G401 (cell line): ENCODE results near the gene ADAMTSL3. TPM values are rescaled to one million over a fixed set of nuclear protein-coding genes. Genes with fewer than 3 reads are reported as not detected.
A peak's percentile ranks its signal among the peaks of the same experiment; 100 is the strongest.

Experiments
- DNase-seq: peaks from one replicate; pipeline ENCODE4 v3.0.0-alpha.2; 2015; ENCODE audit warnings: low spot score
- in situ Hi-C: cut with HindIII; loops from 2 replicates; pipeline ENCODE4 v1.10.0; 2016; ENCODE audit warnings: low sequenced_read_pairs, mixed read lengths
- total RNA-seq: library from RNA; depleted of rRNA; stranded (reverse); fragments of >200 nt; shearing (Covaris generic); gene quantifications from 2 replicates; pipeline ENCODE4 v1.2.3, GENCODE V29; 2014

ADAMTSL3 gene
- total RNA-seq, 1 experiment from 2014 or later: 0.10 TPM

DNA sequence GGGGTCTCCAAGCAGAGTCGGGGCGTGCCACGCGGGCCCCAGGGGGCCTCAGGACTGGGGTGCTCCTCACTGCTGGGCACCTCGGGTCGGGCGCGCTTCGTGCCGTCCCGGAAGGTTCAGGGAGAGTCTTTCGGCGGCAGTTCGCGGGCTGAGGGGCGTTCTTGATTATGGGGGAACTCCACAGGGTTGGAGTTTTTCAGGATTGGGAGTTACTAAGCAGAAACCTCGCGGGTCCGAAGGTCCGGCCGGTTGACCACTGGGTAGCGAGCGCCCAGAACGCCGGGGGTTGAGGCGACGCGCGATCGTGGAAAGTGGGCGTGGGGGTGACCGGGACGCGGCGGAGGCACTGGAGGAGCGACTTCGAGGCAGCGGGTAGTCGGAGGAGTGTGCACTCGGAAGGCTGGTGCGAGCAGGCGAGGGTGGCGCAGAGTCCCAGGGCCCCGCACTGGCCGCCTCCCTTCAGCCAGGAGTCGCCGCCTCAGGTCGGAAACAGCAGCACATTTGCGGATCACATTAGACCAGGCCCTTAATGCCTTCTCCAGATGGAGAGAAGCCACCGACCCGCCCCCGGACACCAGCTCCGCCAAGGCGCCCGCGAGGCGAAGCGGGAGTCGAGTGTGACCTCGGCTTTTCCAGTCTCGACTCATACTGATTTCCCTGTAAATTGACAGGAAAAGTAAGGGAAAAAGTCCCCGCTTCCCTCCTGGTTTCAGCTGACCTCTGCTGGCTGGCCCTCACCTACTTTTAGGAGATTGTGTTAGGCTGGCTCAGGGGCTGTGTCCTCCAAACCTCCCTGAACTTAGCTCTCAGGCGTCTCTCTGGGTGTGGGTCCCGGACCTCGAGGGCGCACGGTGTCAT is 685 bp downstream of the ADAMTSL3 start:
- in situ Hi-C loops: no loop called here
- no peak for DNase-seq

DNA sequence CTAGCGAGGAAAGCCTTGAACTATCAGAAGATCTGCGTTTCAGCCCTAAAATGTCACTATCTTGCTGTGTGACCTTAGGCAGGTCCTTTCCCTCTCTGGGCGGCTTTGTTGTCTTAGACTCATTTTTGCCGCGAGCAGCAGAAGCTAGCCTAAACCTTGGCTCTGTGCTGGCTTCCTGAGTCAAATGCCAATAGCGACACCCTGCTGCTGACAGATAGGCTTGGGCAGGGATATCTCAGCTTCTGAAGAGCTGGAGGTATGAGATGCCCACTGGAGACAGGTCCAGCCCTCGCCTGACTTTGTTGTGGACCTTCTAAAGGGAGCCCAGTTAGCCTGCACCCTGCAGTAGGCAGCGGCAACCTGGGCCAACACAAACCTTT is 1.3 kb downstream of the ADAMTSL3 start:
- no peak for DNase-seq
- in situ Hi-C loops: no loop called here

DNA sequence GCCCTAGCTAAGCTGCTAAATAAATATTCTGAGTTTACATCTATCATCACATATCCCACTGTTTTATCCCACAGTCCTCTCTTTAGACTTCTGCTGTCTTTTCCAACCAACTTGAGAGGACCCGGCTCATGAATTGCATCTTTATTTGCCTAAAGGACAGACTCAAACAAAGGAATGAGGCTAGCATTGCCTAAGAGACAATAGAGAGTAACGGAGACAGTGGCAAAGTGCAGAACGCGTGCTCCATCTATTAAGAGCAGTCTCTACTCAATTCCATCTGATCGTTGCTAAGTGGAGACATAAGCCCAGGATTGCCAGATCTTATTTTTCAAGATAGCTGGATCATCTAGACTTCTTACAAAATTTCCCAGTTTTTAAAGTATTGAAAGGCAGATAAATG is 2.3 kb downstream of the ADAMTSL3 start:
- in situ Hi-C loops: no loop called here
- DNase-seq: no peak

DNA sequence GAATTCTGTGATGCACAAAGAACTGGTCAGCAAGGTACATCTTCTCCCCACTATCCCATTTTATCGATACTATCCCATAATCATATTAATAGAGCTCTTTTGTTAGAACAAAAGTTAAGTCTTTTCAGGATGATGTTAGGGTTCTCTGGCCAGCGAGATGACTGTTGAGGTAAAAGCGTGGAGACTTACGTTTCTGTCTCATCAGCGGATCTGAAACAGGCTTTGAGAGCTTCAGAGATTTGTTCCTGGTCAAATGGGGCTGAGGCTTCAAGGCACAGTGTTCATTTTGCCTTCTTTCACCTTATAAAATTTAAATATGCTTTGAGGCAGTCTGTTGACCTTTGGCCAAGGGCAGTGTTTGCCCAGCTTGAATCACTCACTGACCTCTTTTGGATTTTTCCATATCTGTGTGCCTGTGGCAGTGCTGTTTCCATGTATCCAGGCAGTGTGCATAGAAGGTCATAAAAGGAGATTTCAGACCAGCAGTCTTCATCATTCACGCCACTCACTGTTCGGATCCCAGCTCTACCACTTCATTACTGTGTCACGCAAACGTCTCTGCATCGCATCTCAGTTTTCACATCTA is 3.1 kb downstream of the ADAMTSL3 start:
- no peak for DNase-seq
- in situ Hi-C loops: no loop called here

DNA sequence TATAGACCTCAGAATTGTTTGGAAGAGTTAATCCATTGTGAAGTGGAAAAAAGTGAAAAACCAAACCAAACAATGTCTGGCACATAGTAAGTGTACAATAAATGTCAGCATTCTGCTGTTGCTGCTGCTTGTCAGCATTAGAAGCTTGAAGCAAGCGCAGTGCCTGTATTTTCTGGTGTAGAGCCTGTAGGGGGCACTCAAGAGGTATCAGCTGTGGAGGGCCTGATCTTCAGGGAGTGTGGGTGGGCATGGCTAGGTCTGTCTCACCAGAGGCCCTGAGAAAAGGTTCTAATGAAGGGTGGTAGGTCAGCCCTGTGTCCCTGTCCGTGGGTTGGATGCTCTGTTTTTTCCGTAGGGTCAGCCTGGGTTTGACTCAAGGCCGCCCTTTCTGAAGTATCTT is 3.6 kb downstream of the ADAMTSL3 start:
- no peak for DNase-seq
- in situ Hi-C loops: no loop called here

DNA sequence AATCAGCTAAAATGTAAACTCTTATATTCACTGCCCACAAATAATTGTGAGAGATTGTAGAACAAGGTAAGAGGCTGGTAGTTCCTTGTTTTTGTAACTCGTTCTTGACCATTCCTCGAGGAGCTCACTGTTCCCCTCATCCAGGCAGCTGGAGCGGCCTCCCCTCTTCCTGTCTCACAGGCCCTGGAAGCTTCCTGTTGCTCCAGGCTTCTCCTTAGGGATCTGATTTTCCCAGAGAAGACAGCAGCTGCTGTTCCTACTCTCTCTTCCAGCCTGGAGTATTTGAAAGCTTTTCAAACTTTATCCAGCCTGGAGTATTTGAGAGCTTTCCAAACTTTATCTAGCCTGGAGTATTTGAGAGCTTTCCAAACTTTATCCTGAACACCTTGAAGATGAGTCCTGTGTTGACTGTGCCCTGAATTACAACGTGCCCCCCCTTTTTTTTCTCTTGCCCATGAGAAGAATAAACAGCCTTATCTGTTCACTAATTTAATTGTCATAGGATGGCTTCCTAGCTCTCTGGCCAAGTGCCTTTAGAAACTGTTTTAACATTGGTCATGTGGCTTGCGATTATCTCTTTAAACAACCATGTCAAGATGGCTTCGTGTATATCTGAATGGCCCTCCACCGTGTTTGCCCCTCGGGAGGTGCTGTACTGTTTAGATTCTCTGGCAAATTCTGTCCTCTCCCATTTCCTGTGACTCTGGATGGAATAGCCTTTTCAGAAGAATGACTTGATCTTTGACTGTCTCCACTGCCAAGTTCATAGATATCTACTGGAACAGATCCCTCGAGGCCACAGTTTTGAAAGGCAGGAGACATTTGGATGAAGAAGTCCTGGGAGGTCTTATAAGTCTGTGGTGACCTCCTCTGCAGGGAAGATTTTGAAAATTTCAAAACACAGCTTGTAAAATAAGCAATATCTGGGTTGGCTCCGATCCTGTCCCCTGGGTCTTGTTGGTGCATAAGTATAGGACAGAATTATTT is 4.8 kb downstream of the ADAMTSL3 start:
- in situ Hi-C loops: no loop called here
- DNase-seq: no peak

DNA sequence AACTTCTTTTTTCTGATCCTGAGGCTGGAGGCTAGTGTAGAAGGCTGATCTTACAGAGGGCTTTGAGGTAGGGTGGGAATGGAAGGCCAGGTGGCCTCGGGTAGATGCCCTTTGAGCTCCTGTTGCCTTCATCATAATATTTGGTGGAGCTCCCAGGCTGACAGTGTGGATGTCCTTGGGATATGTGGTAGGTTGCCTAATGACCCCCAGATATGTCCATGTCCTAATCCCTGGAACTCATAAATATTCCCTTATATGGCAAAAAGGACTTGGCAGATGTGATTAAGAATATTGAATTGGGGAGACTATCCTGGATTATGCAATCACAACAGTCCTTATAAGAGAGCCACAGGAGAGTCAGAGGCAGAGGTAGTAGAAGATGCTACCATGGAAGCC is 5.5 kb downstream of the ADAMTSL3 start:
- in situ Hi-C loops: no loop called here
- no peak for DNase-seq

DNA sequence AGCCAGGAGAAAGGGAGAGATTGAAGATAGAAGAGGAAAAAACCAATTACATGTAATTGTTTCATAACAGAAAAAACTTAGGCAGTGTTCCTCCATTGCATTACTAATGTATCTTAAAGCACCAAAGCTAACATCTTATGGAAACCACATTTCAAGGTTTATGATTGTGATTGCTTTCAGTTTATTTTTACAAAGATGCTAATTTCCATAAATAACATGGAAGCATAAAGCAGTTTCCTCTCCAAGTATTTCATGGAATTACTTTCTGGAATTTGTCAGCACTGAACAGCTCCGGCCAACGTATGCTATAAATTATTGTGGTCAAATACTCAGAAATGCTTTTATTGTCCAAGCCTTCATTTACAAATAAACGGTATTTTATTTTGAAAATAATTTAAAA is 11.6 kb downstream of the ADAMTSL3 start:
- in situ Hi-C loops: no loop called here
- no peak for DNase-seq

DNA sequence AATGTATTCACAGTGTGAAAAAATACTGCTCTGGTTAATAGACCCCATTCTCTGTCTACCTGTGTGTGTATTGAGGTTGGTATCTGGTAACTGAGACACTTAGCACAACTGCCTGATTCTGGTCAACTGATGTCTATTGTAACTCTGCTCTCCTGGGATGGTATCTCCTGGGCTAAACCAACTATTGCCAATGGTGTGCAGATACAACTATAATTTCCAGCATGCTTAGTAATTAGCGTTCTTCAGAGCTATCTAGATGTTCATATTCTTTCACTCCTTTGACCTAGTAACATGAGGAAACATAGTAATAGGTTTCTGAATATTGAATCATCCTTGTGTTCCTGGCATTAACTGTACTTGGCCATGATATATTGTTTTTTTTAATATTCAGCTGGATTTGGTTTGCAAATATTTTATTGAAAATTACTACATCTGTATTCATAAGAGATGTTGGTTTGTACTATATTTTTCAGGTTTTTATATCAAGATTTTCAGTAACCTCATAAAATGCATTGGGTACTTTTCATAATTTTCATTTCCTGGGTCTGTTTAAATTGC is 16.8 kb downstream of the ADAMTSL3 start:
- DNase-seq: no peak
- in situ Hi-C loops: no loop called here

DNA sequence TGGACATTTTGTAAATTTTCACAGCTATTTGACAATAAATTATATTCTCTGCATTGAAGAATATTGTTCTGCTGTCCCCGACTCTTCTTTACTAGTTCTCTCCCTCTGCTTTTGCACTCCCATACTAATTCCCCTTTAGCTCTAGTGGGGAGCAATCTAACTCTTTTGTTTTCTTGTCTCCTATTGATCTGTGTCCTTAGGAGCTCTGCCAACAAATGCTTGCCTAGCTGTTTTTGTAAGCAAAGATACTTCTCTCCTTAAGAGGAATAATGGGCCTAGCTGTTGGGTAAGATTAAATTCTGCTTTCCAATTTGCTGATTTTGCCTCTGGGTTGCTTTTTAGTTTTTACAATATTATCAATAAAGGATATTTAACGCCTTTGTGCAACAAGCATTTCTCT is 17.7 kb downstream of the ADAMTSL3 start:
- in situ Hi-C loops: no loop called here
- peak; percentile 3 for DNase-seq

DNA sequence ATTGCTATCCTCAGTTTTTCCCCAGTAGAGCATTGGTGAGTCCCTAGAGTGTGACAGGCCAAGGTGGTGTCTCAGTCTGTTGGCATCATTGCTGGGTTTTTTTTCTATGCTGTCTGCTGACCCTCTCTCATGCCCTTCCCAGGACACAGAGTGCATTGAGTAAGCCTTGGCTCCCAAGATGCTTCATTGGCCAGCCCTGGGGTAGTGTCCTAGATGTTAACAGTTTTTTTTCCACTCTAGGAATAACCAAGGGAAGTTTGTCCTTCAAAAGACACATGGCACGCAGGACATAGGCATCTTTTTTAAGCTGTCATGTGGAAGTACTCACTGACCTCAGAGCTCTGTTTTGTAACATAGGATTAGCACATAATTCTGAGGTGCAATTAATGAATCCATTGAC is 19.5 kb downstream of the ADAMTSL3 start:
- in situ Hi-C loops: no loop called here

DNA sequence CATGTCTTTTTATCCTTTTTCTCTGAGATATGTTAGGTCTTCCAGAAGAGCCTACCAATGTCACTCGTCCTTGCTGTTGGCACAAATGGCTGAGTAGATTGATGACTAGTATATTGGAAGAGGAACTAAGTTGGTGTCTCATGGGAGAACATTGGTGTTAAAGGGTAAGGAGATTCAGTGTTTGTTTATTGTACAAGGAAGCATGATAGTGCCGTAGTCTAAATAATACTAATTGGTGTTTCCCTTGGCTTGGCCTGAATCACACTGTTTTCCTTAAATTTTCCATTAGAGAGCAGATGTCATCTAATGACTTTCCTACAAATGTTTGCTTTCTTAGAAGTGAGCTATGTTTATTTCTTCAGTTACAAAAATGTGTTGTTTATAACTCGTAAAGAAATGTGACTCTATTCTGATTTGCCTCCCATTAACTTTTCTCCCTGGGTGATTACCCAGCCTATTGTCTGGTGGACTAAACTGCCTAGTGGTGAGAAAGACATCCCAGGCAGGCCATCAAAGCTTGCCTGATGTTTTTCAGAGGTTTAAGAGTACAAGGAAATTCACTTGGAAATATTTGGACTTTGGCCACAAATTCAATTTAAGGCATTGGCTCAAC is 28.7 kb downstream of the ADAMTSL3 start:
- DNase-seq: no peak
- in situ Hi-C loops: no loop called here

More for the DNA sequence above, 19.5 kb downstream of the ADAMTSL3 start:
- no peak for DNase-seq

DNA sequence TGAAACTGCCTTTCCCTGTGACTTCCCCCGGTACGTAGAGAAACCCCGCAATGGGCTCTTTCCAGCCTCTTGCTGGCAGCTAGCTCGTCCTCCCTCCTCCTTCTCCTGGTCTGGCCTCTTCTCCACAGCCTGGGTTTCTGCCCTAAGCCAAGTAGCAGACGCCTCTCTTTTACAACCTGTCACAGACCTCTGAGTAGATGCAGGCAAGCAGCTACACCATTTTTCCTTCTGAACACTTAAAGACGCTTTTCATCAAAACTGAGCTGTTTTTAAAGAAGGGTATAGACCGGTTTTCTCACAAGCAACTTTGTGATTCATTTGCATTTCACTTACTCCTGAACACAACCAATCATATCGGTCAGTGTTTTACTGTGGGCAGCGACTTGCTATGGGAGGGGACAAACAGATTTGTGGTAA is 32.0 kb downstream of the ADAMTSL3 start:
- in situ Hi-C loops: no loop called here
- DNase-seq: no peak

DNA sequence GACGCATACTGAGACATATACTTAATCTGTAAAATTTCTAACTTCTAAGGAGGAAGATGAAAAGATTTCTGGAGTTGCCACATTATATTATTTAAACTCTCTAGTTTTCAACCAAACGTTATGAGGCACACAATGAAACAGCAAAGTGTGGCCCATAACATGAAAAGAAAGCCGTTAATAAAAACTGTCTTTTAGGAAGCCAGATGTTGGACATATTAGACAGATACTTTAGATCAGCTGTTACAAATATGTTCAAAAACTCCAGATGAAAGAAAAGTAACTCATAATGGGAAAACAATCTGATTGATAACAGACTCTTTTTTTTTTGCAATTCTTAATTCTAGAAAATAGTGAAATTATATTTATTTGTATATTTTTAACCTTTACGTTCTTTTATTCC is 34.3 kb downstream of the ADAMTSL3 start:
- in situ Hi-C loops: no loop called here
- DNase-seq: no peak

DNA sequence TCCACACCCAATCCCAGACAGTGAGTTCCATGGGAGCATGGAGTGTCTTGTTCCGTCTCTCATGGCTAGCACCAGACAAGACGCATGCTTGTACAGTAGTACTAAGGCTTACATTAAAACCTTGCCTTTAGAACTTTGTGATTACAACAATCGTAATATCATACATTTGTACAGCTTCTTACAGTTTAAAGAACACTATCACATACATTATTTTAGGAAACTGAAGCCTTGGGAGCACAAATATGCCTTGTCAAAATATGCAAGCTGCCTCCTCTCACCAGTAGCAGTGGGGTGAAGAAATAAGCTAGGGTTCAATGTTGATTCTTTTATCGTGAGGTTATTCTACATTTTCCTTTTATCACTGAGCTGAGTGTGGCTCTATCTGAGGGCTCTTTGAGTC is 36.8 kb downstream of the ADAMTSL3 start:
- DNase-seq: no peak
- in situ Hi-C loops: no loop called here

DNA sequence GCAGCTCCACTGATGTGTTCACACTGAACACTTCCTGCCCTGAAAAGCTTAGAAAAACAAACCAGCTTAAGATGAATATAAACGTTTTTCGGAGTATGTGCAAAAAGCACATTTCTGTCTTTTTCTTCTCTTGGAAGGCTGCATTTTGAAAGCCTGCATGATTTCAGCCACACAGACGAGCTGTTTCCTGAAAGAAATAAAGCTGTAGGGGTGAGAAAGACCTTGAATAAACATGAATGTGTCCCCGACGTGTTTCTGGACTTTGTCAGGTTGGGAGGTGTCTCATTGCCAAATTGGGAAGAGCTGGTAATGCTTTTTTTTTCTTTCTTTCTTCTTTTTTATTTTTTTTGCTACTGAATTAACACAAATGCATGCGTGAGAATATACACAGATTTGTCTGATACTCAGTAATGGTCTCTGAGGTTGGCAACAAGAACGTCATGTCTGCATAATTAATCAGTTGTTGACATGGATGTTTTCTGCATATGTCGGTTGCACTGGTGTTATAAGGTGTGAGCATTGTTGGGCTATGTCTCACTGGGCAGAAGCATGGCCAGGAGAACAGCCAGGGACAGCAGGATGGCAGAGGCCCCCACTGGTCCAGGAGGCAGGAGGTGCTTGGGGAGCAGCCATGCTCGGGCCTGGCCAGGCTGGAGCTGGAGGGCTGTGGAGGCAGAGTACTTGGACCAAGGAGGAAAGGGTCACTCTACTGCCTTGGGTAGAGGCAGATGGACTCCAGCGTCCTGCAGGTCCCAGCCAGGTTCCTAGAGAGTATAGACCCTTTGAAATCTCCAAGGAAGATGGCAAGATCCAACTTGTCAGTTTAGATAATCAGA is 39.0 kb downstream of the ADAMTSL3 start:
- in situ Hi-C loops: no loop called here

DNA sequence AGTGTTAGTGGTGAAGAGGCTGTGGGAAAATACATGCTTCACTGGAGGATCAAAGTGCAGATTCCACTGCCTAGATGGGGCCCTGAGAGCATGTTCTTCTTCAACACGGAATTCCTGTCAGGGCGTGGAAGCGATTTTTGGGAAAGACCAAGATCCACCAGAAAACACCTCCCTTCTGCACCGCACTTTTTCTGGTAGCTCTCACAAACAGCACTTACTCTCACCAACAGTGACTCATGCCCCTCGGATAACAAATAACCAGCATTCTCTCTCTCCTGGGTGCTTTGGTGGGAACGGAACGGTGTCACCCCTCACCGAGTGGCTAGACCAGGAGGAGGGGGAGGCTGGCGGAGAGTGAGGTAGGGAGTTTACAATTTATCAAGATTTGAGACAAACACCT is 40.1 kb downstream of the ADAMTSL3 start:
- DNase-seq: no peak

More for the DNA sequence above, 39.0 kb downstream of the ADAMTSL3 start:
- no peak for DNase-seq

DNA sequence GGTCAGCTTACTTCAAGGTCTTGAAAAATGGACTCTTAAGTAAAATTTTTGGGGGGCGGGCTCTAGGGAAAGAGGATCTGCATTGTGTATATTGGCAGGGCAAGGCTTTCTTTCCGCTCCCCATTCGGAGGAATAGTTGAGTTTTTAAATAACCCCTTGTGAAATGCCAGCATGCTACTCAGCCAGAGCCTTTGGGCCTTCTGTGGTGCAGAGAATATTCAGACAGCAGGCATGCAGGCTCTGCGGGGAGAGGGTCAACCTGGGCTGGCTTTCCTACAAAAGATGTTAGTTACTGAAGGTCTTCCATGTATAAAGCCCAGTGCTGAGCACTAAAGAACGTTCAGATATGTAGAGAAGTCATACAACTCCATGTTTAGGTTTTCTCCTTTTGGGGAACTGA is 40.6 kb downstream of the ADAMTSL3 start:
- in situ Hi-C loops: no loop called here

More for the DNA sequence above, 40.1 kb downstream of the ADAMTSL3 start:
- in situ Hi-C loops: no loop called here

More for the DNA sequence above, 40.6 kb downstream of the ADAMTSL3 start:
- DNase-seq: no peak
